GM21786 (cell line): ENCODE measurements around the gene AP1S2.
"Not testable (repeated sequence)": the region's sequence is repeated elsewhere in the genome, so short reads cannot be mapped to it uniquely, and the experiment has no call there.

Source experiments
- ATAC-seq: cut with Tn5 transposase; IDR thresholded peaks from one replicate; pipeline ENCODE4 v1.9.1; 2021; ENCODE audit not compliant: unreplicated experiment

Gene AP1S2

DNA sequence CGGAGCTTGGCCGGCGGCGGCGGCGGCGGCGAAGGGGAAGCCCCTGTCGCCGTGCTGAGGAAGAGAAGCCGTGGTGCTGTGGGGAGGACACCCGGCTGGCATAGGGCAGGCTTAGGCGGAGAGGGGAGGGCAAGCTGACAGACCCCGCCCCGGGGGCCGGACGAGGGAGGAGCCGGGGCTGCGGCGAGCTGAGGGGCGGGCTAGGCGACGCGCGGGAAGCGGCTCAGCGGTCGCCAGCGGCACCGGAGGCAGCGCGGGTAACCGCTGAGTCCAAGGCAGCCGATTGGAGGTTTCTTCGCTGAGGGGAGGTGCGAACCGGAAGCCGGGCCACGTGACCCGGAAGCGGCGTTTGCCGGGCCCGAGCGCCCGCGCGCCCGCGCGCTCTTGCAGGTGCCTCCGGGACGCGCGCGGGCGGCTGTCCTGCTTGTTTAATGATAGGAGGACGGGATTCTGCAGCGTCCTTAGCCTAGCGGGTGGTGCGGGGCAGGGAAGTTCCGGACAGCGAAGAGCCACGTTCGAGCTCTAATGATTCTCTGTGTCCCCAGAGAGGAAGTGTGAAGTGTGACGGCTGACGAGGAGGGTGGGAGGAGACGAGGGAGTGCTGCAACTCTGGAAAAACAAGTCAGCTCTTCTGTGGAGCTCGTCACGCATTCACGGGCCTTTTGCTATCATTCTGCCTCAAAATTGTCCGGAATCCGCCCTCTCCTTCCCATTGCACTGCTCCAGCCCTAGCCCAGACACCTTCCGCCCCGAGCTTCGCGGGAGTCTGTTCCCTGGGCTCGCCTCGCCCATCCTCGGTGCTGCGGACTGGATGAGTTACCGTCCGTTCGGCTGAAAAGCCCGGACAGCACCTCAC lies at the start of gene AP1S2:
AP1S2 (minus strand) TSS at position 102 of the 856 bp plus-strand sequence. CDS start 2,289 bp downstream, outside the sequence.
- ATAC-seq = peak; percentile 91

DNA sequence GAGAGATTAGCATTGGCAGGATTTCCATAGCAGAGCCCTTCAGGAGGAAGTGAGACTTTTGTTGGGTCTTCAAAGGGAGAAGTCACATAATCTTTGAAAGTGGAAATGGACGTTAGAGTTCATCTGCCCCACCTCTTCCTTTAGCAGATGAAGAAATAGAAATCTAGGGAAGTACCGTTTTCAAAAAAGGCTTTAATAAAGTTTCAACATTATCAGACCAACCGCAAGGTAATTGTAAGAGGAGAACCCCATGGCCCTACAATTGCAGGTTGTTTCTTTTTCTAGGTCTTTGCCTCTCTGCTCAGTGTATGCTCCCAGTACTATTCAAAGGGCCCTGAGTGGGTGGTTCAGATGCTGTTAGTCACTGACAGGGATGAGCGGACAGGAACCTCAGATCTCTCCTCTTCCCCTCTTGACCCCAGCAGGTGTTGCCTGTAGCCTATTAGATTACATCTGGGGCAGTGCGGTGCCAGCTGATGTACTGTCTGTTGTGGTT lies 48.6 kb upstream of the AP1S2 start:
- ATAC-seq = peak; percentile 89

GRCh38 chrX:15895334-15895733 lies 40.7 kb upstream of the AP1S2 start:
- ATAC-seq = no peak

GRCh38 chrX:15894724-15895123 lies 40.1 kb upstream of the AP1S2 start:
- ATAC-seq = no peak

- ATAC-seq = no peak
These were observed 35.9 kb upstream of the AP1S2 start for GRCh38 chrX:15890463-15890862.

GRCh38 chrX:15888062-15888461 lies 33.4 kb upstream of the AP1S2 start:
- no peak for ATAC-seq

- no peak for ATAC-seq
These were observed 28.9 kb upstream of the AP1S2 start for GRCh38 chrX:15883540-15883863.

DNA sequence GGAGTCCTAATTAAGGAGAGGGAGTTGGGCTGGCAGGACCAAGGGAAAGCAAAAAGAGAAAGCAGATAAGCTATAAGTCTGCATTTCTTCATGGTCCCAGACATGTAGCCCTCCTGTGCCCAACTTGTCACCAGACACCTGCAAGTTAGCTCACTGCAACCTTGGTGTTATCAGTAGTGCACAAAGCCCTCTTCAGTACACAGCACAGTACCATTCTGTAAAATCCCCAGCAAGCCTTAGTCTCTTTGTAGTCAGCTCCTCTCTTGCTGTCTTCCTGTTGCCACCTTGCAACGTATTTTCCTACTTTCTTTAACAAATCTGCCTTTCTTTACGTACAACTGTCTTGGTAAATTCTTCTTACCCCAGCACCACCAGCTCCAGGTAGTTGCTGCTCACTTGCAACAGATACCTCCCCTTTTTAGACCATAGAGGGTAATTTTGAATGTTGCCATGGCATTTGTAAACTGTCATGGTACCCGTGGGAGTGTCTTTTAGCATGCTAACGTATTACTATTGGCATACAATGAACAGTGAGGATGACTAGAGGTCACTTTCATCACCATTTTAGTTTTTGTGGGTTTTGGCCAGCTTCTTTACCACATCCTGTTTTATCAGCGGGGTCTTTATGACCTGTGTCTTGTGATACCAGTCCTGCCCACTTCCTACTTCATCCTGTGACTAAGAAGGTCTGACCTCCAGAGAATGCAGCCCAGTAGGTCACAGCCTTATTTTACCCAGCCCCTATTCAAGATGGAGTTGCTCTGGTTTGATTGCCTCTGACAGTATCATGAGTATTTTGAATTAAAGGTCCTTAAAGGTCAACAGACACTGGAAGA lies 28.3 kb upstream of the AP1S2 start:
- ATAC-seq = peak; percentile 90

GRCh38 chrX:15881381-15881897 lies 26.8 kb upstream of the AP1S2 start:
- ATAC-seq = no peak

DNA sequence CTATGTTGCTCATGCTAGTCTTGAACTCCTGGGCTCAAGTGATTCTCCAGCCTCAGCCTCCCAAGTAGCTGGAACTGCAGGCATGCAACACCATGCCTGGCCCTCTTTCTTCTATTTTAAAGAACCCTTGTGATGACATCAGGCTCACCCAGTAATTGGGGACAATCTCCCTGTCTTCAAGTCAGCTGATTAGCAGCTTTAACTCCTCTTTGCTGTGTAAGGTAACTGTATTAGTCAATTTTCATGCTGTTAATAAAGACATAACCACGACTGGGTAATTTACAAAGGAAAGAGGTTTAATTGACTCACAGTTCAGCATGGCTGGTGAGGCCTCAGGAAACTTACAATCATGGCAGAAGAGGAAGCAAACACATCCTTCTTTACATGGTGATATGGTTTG lies 23.3 kb upstream of the AP1S2 start:
- ATAC-seq = not testable (repeated sequence)

- ATAC-seq = no peak
These were observed 22.8 kb upstream of the AP1S2 start for GRCh38 chrX:15877380-15877779.

GRCh38 chrX:15874672-15875071 lies 20.1 kb upstream of the AP1S2 start:
- ATAC-seq = no peak

DNA sequence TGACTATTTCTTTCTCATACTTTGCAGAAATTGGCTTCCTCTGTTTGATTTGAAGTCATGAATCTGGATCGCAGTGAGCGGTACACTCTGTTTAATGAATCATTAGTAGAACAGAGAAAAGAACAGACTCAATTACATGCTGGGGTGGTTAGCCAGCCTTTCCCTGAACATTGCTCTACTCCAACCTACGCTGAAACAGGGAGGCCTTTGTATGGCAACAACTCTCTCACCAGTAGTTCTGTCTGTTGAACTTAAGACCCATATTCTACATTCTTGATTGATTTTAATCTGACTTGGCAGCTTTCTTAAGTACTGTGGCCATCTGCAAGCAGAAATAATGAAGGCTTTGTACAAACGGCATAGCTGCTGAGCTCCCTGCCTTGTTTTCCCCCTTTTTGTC lies 19.0 kb upstream of the AP1S2 start:
- ATAC-seq = no peak

GRCh38 chrX:15870310-15870709 lies 15.7 kb upstream of the AP1S2 start:
- no peak for ATAC-seq

DNA sequence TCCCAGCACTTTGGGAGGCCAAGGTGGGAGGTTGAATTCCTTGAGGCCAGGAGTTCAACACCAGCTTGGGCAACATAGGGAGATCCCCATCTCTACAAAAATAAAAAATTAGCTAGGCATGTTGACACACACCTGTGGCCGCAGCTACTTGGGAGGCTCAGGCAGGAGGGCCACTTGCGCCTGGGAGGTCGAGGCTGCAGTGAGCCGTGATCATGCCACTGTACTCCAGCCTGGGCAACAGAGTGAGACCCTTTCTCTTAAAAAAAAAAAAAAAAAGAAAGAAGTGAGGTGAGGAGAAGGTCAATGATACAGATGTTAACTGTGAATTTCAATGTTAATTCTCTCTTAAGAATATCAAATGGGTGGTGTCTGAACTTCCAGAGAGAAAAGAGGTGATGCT lies 15.1 kb upstream of the AP1S2 start:
- no peak for ATAC-seq

DNA sequence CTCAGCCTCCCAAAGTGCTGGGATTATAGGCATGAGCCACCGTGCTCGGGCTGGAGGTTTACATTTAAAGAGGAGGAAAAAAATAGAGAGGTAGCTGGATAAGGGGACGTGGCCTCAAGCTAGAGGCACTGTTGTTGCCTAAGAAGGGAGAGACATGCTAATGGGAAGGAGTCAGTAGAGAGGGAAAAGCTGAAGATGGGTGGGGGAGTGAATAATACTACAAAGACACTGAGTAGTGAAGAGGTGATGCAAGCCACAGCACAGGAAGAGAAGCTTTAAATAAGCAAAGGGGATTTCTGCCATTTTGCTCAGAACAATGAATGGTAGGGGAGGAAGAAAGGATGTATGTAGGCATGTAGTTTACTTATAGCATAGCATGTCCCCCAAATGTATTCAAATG lies 11.5 kb upstream of the AP1S2 start:
- ATAC-seq = no peak

- ATAC-seq = no peak
These were observed 10.0 kb upstream of the AP1S2 start for GRCh38 chrX:15864629-15865028.

DNA sequence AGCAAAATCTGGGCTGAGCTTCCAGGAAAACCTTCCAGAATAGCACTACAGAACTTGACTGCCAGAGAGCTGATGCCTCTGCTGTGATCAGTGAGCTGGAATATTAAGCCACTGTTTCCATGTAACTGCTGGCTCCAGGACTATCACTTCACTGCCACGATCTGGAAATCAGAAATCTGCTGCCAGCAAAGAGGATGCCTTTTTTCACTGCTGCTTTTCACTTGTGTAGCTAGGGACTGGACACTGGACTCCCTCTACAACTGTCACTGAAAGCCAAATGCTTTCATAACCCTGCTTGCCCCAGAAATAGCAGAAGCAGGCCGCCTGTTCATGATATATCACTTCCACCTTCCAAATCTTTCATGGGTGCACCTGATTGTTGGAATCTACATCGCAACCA lies 9.4 kb upstream of the AP1S2 start:
- ATAC-seq = no peak

DNA sequence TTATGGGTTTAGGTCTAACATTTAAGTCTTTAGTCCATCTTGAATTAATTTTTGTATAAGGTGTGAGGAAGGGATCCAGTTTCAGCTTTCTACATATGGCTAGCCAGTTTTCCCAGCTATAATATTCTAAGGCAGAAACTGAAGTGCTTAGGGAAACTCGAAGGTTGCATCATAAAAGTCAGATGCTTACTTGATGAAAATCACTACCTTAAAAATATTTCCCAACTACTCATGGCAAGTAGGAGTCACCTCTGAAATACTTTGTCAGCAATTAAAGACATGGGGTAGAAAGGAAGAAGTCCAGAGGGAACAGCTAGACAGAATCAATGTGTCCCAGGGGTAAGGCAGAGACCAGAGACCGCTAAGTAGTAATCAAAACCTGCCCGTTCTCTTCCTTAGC lies 6.3 kb upstream of the AP1S2 start:
- no peak for ATAC-seq

- ATAC-seq = no peak
These were observed 3.4 kb upstream of the AP1S2 start for GRCh38 chrX:15858051-15858450.

DNA sequence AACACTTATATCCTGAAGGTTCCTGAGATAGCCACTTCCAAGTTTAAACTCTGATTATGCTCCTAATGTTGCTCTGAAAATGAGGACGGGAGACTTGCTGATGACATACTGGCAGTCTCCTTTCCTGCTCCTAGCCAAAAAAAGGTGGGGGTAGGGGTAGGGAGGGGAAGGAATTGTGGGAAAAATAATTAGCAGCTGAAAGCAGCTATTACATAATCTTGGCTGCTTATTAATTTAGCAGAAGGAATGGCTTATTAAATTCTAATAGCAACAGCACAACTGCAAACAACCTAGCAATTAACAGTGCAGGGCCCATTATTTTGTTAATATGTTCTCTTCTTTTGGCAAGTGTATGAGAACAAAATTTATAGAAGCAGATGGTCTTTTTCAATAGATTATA lies 2.0 kb upstream of the AP1S2 start:
- ATAC-seq = no peak

GRCh38 chrX:15856222-15856587 lies 1.6 kb upstream of the AP1S2 start:
- ATAC-seq = no peak
